Hindlimb muscle (tissue), 1 donor: ENCODE data around the gene GNAO1. TPM values are rescaled to one million over a fixed set of nuclear protein-coding genes. Genes with fewer than 3 reads are reported as not detected.

Source experiments
- DNase-seq: peaks from one replicate; pipeline ENCODE4 v3.0.0-alpha.2; 2013
- polyA plus RNA-seq: library from polyadenylated mRNA; unstranded; fragments of 120-200 nt; gene quantifications from one replicate; pipeline ENCODE4 v1.2.1, GENCODE V29; 2013; ENCODE audit not compliant: insufficient read length

Gene GNAO1
- polyA plus RNA-seq, 1 donor, result 1.3 TPM

- DNase-seq, result no peak
Observed at GRCh38 chr16:56337131-56337857, 146.0 kb downstream of the GNAO1 start.

- no peak for DNase-seq
Observed at GRCh38 chr16:56337858-56338325, 146.6 kb downstream of the GNAO1 start.

DNA sequence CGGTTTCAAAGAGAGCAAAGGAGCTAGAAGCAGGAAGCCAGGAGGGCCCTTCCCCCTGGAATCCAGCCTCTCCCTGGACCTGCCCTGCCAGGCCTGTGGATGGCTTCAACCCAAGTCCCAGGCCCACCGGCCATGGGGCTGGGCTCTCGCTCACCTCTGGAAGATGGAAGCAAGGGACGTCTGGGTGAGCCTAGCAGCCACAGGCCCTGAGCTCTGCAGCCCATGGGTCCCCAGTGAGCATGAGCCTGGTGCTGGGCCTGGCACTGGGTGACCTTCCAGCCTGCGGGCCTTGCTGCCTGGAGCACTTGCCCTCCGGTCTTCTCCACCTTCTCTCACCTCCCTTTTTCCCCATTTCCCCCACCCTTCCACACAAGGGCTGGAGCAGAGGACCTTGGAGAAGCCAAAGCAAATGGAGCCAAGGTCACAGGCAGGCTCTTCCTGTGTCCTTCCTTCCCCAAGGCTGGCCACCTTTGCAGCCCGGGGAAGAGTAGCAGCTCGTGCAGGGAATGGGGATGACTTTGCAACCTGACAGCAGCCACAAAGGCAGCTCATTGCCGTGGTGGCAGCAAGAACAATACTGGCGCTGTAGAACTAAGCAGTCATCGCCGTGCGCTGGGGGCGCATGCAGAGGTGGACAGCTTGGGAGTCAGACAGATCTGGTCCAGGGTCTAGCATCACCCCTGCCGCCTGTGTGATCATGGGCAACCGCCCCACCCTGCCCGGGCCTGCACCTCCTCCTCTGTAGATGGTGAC, 147.5 kb downstream of the GNAO1 start:
- no peak for DNase-seq

GRCh38 chr16:56339431-56340195, 148.3 kb downstream of the GNAO1 start:
- DNase-seq, result no peak

DNA sequence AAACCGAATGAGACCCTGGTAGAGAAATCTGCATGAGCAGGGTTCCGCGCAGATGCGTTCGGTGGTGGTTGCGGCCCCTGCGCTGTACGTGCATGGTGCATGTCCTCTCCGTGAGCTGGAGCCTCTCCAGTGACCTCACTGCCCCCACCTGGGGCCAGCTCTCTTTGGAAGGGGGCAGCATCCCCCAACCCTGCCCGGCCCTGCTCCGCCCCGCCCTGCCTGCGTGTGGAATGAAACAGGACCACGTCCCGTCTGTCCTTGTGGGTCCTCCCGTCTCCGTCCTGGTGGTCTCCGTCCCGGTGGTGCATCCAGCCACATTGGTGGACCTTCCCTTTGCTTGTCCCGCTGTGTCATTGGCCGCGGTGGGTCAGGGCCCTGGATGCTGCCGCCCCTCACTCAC, 149.1 kb downstream of the GNAO1 start:
- no peak for DNase-seq

GRCh38 chr16:56340864-56341365, 149.6 kb downstream of the GNAO1 start:
- DNase-seq, result no peak

DNA sequence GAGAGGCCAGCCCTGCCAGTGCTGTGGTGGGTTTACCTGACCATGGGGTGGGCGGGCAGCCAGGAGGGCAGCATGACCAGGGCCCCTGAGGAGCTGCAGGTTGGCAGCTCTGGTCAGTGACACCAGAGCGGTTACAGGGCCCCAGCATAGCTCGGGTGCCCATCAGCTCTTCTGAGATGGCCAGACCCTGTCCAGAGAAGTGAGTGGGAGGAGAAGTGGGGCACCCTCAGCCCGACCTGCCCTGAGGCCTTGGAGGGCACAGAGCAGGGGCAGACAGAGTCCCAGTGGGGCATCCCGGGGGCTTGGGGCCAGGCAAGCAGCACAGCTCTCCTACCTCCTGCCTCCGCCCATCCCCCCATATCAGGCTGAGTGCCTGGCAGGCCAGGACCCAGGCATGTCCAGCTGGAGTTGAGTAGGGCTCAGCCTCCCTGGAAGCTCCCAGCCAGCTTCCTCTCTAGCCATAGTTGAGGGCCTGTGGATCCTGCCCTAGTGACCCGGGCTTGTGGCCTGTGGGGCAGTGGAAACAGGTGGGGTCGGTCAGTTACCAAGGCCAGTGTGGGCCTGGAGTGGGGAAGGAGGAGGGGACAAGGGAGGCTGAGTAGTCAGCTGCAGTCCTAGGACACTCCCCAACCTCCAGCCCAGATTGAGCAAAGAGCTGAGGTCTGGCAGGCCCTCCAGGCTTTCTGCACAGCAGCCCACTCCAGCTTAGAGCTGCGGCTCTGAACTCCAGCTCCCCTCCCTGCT, 150.5 kb downstream of the GNAO1 start:
- no peak for DNase-seq

DNA sequence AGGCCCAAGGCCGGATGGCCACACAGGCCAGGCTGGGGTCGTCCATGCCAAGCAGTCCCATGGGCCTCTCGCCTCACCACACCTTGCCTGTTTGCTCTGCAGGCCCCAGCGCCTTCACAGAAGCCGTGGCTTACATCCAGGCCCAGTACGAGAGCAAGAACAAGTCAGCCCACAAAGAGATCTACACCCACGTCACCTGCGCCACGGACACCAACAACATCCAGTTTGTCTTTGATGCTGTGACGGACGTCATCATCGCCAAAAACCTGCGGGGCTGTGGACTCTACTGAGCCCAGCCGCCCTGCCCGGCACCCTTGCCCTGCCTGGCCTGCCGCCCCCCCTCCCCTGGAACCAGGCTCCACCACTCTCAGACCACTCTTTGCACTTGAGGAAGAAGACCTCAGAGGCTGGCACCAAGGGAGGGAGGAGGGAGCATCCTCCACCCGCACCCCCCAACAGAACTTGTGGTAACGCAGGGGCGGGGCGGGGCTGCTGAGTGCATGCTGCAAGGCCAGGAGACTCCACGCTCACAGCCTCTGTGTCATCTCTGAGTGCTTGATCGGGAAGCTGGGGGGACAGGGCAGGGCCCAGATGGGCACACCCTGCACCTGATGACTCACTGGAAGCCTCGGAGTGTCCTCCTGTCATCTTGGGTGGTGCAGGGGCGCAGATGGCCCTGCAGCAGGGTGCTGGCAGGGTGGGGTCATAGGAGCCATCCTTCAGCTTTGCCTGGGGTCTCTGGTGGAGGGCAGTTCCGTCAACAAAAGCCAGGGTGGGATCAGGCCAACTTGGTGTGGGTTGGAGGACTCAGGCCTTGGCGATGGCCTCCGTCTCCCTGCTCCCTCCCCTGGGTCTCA, 152.6 kb downstream of the GNAO1 start:
- no peak for DNase-seq

GRCh38 chr16:56344518-56345405, 153.5 kb downstream of the GNAO1 start:
- DNase-seq, result no peak

DNA sequence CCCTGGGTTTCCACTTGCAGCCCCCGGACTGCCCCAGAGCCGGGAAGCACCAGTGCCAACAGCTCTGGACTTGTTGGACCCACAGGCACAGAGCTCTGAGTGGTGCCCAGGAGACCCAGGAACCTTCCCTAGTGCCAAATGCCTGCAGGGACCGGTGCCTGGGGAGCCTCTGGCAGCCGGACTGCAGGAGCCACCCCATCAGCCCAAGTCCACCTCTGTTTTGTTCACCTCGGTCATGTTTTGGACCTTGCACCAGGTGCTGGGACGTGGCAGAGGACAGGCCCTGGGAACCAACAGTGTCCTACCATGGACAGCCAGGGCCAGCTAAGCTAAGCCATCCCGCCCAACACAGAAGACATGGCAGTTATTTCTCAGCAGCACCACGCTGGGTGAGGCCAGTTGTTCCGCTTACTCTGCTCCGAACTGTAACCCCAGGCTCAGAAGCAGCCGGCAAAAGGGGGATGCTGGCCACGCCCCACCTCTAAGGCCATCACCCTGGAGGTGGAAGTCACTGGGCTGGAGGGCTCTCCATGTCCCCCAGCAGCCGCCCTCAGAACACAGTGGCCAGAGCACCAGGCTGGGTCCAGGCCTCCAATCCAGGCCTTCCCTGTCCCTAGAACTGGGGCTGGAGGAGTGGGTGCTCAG, 154.2 kb downstream of the GNAO1 start:
- no peak for DNase-seq

GRCh38 chr16:56346131-56346890, 155.0 kb downstream of the GNAO1 start:
- DNase-seq, result no peak

- no peak for DNase-seq
Observed at GRCh38 chr16:56347166-56347565, 155.9 kb downstream of the GNAO1 start.

DNA sequence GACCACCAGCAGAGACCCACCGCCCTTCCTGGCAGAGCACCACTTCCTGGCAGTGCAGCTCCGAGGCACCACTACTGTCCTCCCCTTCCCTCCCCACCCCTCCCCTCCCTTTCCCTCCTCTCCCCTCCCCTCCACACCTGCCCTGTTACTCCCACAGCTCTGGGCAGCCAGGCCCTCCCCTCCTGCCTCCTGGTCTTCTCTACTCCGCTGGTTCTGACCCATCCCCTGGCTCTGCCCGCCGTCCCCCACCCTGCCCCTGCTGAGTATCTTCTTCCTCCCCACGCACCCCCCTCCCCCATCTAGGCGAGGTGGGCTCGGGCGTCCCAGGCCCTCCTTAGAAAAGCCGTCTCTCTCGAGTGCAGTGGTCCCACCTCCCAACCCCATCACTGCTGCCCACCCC, 156.4 kb downstream of the GNAO1 start:
- no peak for DNase-seq

GRCh38 chr16:56348168-56349085, 157.1 kb downstream of the GNAO1 start:
- DNase-seq, result no peak

DNA sequence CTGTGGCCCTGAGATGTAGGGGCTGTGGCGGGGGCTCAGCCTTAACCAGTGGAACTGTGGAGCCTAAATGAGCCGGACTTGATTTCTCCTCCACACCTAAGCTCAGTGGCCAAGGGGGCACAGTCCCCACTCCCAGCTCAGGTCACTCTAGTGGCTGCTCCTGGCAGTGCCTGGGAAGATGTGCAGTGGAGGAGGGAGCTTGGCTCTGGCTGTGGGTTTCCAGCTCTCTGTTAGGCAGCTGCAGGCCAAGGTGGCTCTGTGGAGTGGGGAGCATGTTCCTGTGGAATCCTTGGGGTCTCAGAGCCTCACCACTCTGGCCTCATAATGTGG, 157.8 kb downstream of the GNAO1 start:
- no peak for DNase-seq

DNA sequence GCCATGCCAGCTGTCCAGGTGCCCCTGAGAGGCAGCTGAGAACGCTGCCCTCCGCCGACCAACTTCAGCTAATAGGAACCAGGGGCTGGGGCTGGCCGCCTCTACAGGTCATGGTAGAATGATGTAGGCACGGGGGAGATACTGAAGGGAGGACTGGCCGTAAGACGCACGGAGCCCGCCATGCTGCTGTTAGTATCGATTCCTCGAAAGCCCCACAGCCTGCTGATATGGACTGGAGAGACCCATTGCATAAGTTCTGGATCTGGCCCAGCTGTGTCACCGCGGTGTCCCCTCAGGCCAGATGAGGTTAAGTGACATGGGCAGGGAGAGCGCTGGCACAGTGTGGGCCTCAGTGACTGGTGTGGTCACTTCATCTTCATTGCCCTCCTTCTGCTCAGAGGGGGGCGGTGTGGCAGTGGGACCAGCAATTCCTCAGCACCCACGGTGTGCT, 158.4 kb downstream of the GNAO1 start:
- DNase-seq, result no peak

DNA sequence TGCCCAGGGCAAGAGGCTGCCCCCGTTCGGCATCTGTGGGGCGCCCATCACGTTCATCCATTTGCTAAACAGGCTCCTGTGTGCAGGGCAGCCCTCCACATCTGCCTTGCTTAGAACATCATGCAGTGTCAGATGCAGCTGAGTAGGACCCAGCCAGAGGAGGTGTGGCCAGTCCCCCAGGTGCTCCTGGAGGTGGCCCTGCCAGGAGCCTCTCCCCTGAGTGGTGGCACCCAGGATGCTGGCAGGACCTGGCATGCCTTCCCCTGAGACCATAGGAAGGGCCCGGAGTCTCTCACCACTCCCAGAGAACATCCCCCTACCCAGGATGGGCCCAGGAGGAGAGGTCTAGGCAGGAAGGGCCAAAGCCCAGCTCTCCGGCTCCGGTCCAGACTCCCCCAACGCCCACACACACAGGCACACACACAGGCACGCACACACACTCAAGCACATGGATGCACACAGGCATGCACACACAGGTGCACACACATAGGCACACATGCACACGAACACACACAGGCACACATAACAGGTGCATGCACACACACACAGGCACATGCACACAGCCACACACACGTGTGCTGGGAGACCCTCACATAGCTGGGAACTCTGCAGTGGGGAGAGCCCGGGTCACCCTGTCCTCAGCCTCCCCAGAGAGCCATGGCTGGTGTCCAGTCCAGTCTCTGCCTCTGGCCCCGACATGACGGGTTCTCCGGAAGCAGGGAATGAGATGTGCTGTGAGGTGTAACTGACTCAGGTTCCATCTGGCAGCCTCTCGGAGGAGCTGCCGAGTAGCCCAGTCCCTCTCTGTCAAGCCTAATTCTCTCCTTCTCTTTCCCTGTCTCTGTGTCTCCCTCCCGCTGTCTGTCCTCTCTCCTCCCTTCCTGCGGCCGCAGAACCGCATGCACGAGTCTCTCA, 159.5 kb downstream of the GNAO1 start:
- DNase-seq, result no peak
